ENCODE measurements around the gene SCAANT1. TPM values are rescaled to one million over a fixed set of nuclear protein-coding genes. Genes with fewer than 3 reads are reported as not detected.

SCAANT1 gene
- total RNA-seq, 4 donors from 2014 or later = not detected

GRCh38 chr3:63950698-63951097 is 38.5 kb upstream of the SCAANT1 start:
- WGBS, 2 donors = 56 to 76% methylated on average over 1 of the region's 1 CpG
- Histone ChIP-seq H3K4me3 (no peak overlapping the region), H3K36me3 (peaks cover 0 to 21% (median 0%) of the 10 kb centered on the region in 3 donors), H3K27me3 (no peaks in the 10 kb centered on the region), H3K9me3 (no peaks in the 10 kb centered on the region), H3K4me1 (peaks cover 0 to 42% (median 10%) of the 10 kb centered on the region in 4 donors), H3K27ac (no peak overlapping the region)
- no peak for DNase-seq (ENCODE audit: low spot score in 2 of 2)
- TF ChIP-seq EP300 (IDR thresholded peaks at IDR 0.05) (no peak), CTCF (IDR thresholded peaks at IDR 0.05) (no peak), POLR2A (IDR thresholded peaks at IDR 0.05) (no peak)

GRCh38 chr3:63949005-63949404 is 36.8 kb upstream of the SCAANT1 start:
- 44 to 54% methylated on average over 2 of the region's 2 CpGs for WGBS, 2 donors
- TF ChIP-seq CTCF (IDR thresholded peaks at IDR 0.05) (no peak), EP300 (IDR thresholded peaks at IDR 0.05) (no peak), POLR2A (IDR thresholded peaks at IDR 0.05) (no peak)
- peaks cover 0 to 11% (median 0%) of the 10 kb centered on the region in 3 donors for H3K36me3 ChIP-seq
- DNase-seq (ENCODE audit: low spot score in 2 of 2) = no peak
- H3K27ac ChIP-seq = no peak overlapping the region
- H3K27me3 ChIP-seq = no peaks in the 10 kb centered on the region
- H3K4me1 ChIP-seq = peaks cover 0 to 48% (median 10%) of the 10 kb centered on the region in 4 donors
- H3K4me3 ChIP-seq = no peak overlapping the region
- H3K9me3 ChIP-seq = no peaks in the 10 kb centered on the region

- H3K9me3 ChIP-seq = no peaks in the 10 kb centered on the region
- 85 to 91% methylated on average over 2 of the region's 2 CpGs for WGBS, 2 donors
- no peaks in the 10 kb centered on the region for H3K36me3 ChIP-seq
- H3K4me1 ChIP-seq = peaks cover 0 to 44% (median 7%) of the 10 kb centered on the region in 4 donors
- TF ChIP-seq EP300 (IDR thresholded peaks at IDR 0.05) = no peak
- TF ChIP-seq POLR2A (IDR thresholded peaks at IDR 0.05) = no peak
- no peak for TF ChIP-seq CTCF (IDR thresholded peaks at IDR 0.05)
- no peak overlapping the region for H3K27ac ChIP-seq
- no peak for DNase-seq (ENCODE audit: low spot score in 2 of 2)
- no peaks in the 10 kb centered on the region for H3K27me3 ChIP-seq
- no peak overlapping the region for H3K4me3 ChIP-seq
Measured at GRCh38 chr3:63947594-63947993, 35.4 kb upstream of the SCAANT1 start.

GRCh38 chr3:63946753-63947152 is 34.6 kb upstream of the SCAANT1 start:
- Histone ChIP-seq H3K9me3 (no peaks in the 10 kb centered on the region), H3K4me1 (peaks cover 0 to 38% (median 5%) of the 10 kb centered on the region in 4 donors), H3K36me3 (no peaks in the 10 kb centered on the region), H3K27me3 (no peaks in the 10 kb centered on the region), H3K4me3 (no peak overlapping the region), H3K27ac (no peak overlapping the region)
- no peak for TF ChIP-seq POLR2A (IDR thresholded peaks at IDR 0.05)
- no peak for TF ChIP-seq CTCF (IDR thresholded peaks at IDR 0.05)
- no peak for TF ChIP-seq EP300 (IDR thresholded peaks at IDR 0.05)
- DNase-seq (ENCODE audit: low spot score in 2 of 2) = no peak
- 90 to 98% methylated on average over 2 of the region's 2 CpGs for WGBS, 2 donors

GRCh38 chr3:63945558-63946096 is 33.4 kb upstream of the SCAANT1 start:
- TF ChIP-seq CTCF (IDR thresholded peaks at IDR 0.05) = no peak
- TF ChIP-seq EP300 (IDR thresholded peaks at IDR 0.05) = no peak
- Histone ChIP-seq H3K27ac (no peak overlapping the region), H3K9me3 (no peaks in the 10 kb centered on the region), H3K36me3 (no peaks in the 10 kb centered on the region), H3K4me1 (peaks cover 0 to 28% (median 0%) of the 10 kb centered on the region in 4 donors), H3K27me3 (no peaks in the 10 kb centered on the region), H3K4me3 (no peak overlapping the region)
- DNase-seq (ENCODE audit: low spot score in 2 of 2) = no peak
- WGBS, 2 donors = 82 to 84% methylated on average over 3 of the region's 3 CpGs
